Measurements from ENCODE around the gene CDRT15L2. TPM values are rescaled to one million over a fixed set of nuclear protein-coding genes. Genes with fewer than 3 reads are reported as not detected.
"Not testable (repeated sequence)": the region's sequence is repeated elsewhere in the genome, so short reads cannot be mapped to it uniquely, and the experiment has no call there.

Gene CDRT15L2
- not detected for total RNA-seq
- long read RNA-seq = 0 reads

DNA sequence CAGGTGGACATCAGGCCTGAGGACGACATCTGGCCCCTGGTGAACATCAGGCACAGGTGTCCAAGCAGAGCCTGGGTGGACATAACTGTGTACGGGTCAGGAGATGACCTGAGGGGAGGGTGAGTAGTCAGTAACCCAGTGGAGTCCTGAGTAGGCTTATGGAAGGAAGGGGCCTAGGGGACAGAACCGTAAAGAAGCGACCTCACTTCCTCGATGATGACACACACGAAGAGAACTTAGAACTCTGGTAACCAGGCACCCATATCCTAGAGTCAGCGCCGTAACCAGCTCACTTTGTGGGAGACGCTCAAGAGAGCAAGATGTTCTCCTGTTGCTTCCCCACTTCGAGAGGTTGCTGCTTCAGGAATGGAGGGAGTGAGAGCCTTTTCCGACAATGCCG is at the start of gene CDRT15L2:
CDRT15L2 (plus strand) TSS at position 301 of the 400 bp plus-strand sequence; CDS start at position 321, 20 bp downstream.
- H3K27ac ChIP-seq; DNase-seq; H3K36me3 ChIP-seq; H3K4me1 ChIP-seq; H3K9me3 ChIP-seq; H3K4me3 ChIP-seq; ATAC-seq; H3K27me3 ChIP-seq (ENCODE audit: low read depth); intact Hi-C loops (cut with DNase I): not testable (repeated sequence)

GRCh38 chr17:20530104-20530503 is 49.4 kb upstream of the CDRT15L2 start:
- H3K27me3 ChIP-seq (ENCODE audit: low read depth); intact Hi-C loops (cut with DNase I); H3K4me1 ChIP-seq; H3K27ac ChIP-seq; ATAC-seq; H3K36me3 ChIP-seq; DNase-seq; H3K4me3 ChIP-seq; H3K9me3 ChIP-seq: not testable (repeated sequence)

DNA sequence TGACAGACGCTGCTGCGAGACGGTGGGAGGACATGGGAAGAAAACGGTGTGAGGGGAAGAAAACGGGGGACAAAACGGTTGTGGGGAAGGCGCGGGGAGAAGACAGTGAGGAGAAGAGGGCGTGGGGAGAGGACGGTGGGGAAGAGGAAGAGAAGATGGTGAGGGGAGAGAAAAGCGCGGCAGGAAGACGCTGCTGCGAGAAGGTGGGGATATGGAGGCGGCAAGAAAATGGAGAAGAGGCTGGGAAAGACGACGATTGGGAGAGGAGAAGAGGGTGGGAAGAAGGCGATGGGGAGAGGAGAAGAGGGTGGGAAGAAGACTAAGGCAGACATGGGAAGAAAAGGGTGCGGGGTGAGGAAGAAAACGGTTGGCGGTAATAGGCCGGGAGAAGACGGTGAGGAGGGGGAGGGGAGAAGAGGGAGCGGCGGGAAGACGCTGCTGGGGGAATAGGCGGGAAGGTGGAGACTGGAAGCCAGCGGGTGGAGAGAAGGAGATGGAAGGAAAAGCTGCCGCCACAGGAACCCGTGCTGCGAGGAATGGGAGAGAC is 46.9 kb upstream of the CDRT15L2 start:
- H3K27me3 ChIP-seq (ENCODE audit: low read depth); H3K27ac ChIP-seq; intact Hi-C loops (cut with DNase I); H3K4me1 ChIP-seq; H3K36me3 ChIP-seq; DNase-seq; H3K9me3 ChIP-seq: not testable (repeated sequence)
- peak overlapping the region; percentile 11 for H3K4me3 ChIP-seq
- ATAC-seq = peak; percentile 15 to 36

DNA sequence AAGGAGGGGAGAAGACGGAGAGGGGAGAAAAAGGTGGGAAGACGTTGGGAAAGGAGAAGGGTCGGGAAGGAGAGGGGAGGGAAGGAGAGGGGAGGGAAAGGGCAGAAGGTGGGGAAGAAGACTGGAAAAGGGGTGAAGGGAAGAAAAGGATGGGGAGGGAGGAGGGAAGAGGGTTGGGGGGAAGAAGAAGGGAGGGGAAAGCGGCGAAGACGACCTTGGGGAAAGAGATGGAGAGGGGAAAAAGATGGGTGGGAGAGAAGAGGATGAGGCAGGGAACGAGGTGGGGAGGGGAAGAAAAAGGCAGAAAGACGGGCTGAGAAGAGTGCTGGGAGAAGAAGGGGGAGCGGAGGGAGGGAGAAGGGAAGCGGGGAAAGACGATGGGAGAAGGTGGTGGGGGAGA is 46.3 kb upstream of the CDRT15L2 start:
- not testable (repeated sequence) for H3K27me3 ChIP-seq (ENCODE audit: low read depth)

GRCh38 chr17:20534711-20535550 is 44.6 kb upstream of the CDRT15L2 start:
- H3K27ac ChIP-seq; ATAC-seq; intact Hi-C loops (cut with DNase I); H3K4me1 ChIP-seq; H3K4me3 ChIP-seq; H3K36me3 ChIP-seq; H3K27me3 ChIP-seq (ENCODE audit: low read depth); H3K9me3 ChIP-seq; DNase-seq: not testable (repeated sequence)

More for the DNA sequence above, 46.3 kb upstream of the CDRT15L2 start:
- DNase-seq; H3K4me3 ChIP-seq; H3K27ac ChIP-seq; H3K36me3 ChIP-seq; ATAC-seq; intact Hi-C loops (cut with DNase I); H3K4me1 ChIP-seq; H3K9me3 ChIP-seq: not testable (repeated sequence)

- H3K4me3 ChIP-seq; H3K27ac ChIP-seq; H3K27me3 ChIP-seq (ENCODE audit: low read depth); H3K4me1 ChIP-seq; ATAC-seq; DNase-seq; H3K36me3 ChIP-seq; H3K9me3 ChIP-seq; intact Hi-C loops (cut with DNase I): not testable (repeated sequence)
Observed at GRCh38 chr17:20540414-20540813, 39.1 kb upstream of the CDRT15L2 start.

DNA sequence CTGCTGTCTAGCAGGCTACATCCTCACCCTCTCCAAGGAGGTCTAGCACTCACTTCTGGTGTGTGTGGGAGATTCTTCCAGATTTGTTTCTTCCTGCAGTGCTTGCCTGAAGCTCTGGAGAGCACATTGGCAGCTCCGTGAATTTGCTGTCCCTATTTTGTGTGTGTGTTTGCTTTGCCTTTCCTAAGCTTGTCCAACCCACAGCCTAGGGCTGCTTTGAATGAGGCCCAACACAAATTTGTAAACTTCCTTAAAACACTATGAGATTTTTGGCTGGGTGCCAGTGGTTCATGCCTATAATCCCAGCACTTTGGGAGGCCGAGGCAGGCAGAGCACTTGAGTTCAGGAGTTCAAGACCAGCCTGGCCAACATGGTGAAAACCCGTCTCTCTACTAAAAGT is 38.7 kb upstream of the CDRT15L2 start:
- H3K27me3 ChIP-seq (ENCODE audit: low read depth); H3K27ac ChIP-seq; H3K36me3 ChIP-seq; H3K9me3 ChIP-seq; H3K4me1 ChIP-seq; H3K4me3 ChIP-seq; DNase-seq; intact Hi-C loops (cut with DNase I): not testable (repeated sequence)
- peak in 1 of 2 donors; percentile 16 for ATAC-seq

GRCh38 chr17:20541853-20542546 is 37.5 kb upstream of the CDRT15L2 start:
- intact Hi-C loops (cut with DNase I) = not testable (repeated sequence)
- ATAC-seq = peak; percentile 29 to 56

DNA sequence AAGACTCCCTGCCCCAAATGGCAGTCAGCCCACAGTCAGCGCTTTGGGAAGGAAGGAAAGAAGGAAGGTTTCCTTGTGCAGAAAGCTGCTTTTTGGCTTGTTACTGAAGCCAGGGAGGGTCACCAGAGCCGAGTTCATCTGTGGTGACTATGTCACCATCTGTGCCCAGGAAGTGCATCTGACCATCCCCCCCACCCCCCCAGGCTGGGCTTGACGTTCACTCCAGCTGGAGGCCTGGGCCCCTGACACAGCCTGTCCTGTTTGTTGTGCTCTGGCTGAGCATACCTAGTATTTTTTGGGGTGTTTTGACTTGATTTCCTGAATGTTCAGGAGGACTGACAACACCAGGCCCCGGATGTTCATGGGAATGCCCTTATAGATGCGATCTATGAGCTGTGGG is 31.6 kb upstream of the CDRT15L2 start:
- H3K27ac ChIP-seq; H3K36me3 ChIP-seq; ATAC-seq; H3K4me3 ChIP-seq; H3K27me3 ChIP-seq (ENCODE audit: low read depth); H3K9me3 ChIP-seq; intact Hi-C loops (cut with DNase I); H3K4me1 ChIP-seq; DNase-seq: not testable (repeated sequence)

More at GRCh38 chr17:20541853-20542546, 37.5 kb upstream of the CDRT15L2 start:
- not testable (repeated sequence) for H3K27me3 ChIP-seq (ENCODE audit: low read depth); H3K4me1 ChIP-seq; H3K27ac ChIP-seq; H3K9me3 ChIP-seq; DNase-seq; H3K36me3 ChIP-seq; H3K4me3 ChIP-seq

- H3K27ac ChIP-seq; intact Hi-C loops (cut with DNase I); H3K4me3 ChIP-seq; H3K27me3 ChIP-seq (ENCODE audit: low read depth); H3K36me3 ChIP-seq; H3K4me1 ChIP-seq; H3K9me3 ChIP-seq: not testable (repeated sequence)
- peak in 1 of 2 donors; percentile 42 for ATAC-seq
- peak; percentile 30 for DNase-seq
Observed at GRCh38 chr17:20552920-20553319, 26.6 kb upstream of the CDRT15L2 start.

- H3K4me3 ChIP-seq; H3K36me3 ChIP-seq; H3K9me3 ChIP-seq; H3K4me1 ChIP-seq; intact Hi-C loops (cut with DNase I); H3K27me3 ChIP-seq (ENCODE audit: low read depth); DNase-seq; ATAC-seq; H3K27ac ChIP-seq: not testable (repeated sequence)
Observed at GRCh38 chr17:20554728-20555127, 24.8 kb upstream of the CDRT15L2 start.

DNA sequence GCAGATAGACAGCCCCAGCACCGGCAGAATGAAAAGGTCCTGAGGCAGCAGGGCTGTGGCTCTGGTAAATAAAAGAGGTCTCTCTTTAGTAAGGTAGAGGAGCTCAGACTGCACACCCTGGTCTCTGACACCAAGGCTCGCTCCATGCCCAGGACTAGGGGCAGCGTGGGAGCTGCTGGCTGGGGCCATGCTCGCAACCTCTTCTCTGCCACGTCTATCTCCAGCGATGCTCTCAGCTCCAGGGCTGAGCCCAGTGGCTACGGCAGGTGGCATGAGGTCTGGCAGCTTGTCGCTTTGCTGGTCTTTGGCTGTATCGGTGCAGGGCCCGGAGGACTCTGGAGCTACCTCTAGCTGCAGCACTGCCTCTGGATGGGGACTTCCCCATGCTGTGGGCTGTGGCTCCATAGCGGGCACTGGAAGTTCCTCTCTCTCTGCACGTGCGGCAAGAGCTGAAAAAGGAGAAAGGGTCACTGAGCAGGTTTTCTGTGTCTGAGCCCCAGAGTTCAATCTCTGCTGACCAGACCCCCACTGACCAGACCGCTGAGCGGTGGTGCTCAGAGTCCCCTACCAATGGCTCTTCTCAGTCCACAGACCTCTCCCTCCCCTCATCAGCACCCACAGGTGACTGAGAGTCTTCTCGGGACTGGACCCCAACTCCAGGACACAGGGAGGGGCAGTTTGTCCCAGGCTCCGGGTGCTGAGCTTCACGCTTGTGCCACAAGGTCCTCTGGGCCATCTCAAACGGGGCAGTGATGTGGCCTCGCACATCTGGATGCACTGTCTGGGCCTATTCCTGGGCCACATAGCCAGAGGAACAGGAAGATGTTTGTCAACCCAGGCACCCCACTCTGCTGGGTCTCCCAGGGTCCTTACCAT is 24.2 kb upstream of the CDRT15L2 start:
- H3K27me3 ChIP-seq (ENCODE audit: low read depth); intact Hi-C loops (cut with DNase I); H3K27ac ChIP-seq; H3K9me3 ChIP-seq; H3K4me3 ChIP-seq; H3K4me1 ChIP-seq; H3K36me3 ChIP-seq: not testable (repeated sequence)
- ATAC-seq (peak; percentile 50 to 80), DNase-seq (peak; percentile 33)

DNA sequence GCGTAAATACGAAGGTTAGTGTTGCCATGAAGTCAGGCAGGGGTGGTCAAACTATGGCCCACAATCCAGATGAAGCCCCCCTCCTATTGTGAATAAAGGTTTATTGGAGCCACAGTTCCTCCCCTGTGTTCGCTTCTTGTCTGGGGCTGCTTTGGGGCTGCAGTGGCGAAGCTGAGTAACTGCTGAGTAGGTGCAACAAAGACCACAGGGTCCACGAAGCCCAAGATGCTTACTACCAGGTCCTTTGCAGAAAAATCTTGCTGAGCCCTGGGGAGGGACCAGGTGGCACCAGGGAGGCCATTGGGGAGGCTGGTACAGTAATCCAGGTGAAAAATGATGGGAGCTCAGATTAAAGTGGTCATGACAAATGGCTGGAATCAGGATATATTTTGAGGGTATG is 21.4 kb upstream of the CDRT15L2 start:
- H3K4me3 ChIP-seq; H3K9me3 ChIP-seq; H3K27me3 ChIP-seq (ENCODE audit: low read depth); H3K36me3 ChIP-seq; H3K27ac ChIP-seq; intact Hi-C loops (cut with DNase I); H3K4me1 ChIP-seq; ATAC-seq; DNase-seq: not testable (repeated sequence)
